GM12874 (cell line): ENCODE measurements around the gene PCGF2.

Experiments used
- TF ChIP-seq, protein P1 (sequence below): IDR thresholded peaks from 2 replicates; pipeline ENCODE4 v1.5.1; 2011; ENCODE audit warnings: low read depth, mild to moderate bottlenecking, control low read depth, low read length, moderate library complexity; ENCODE audit not compliant: insufficient read depth

Gene PCGF2

DNA sequence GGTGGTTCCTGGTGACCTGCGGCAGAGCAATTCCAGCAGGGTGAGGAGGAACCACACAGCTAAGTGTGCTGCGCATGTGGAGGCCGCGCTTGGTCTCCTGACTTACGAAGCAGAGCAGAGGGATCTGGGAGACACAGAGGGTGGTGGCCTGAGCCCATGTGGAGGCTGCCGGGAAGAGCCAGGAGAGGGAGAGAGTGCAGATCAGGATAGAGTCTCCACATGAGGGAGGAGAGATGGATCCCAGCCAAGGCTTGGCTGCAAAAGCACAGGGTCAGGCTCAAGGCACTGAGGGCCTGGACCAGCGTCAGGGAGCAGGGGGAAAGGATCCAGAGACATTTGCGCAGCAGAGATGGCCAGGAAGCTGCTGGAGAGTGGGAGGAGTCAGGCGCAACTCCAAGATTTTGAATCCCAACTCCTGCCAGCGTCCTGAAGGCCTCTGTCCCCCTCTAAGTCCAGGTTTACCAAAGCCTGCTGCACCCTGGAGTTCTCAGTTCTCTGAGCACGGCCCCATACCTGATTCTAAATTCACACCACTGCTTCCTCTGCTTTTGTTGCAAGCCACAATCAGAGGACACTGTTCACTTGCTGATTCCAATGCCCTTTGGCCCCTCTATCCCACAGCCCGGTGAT is 54.3 kb downstream of the PCGF2 start:
- TF ChIP-seq, protein P1, sequence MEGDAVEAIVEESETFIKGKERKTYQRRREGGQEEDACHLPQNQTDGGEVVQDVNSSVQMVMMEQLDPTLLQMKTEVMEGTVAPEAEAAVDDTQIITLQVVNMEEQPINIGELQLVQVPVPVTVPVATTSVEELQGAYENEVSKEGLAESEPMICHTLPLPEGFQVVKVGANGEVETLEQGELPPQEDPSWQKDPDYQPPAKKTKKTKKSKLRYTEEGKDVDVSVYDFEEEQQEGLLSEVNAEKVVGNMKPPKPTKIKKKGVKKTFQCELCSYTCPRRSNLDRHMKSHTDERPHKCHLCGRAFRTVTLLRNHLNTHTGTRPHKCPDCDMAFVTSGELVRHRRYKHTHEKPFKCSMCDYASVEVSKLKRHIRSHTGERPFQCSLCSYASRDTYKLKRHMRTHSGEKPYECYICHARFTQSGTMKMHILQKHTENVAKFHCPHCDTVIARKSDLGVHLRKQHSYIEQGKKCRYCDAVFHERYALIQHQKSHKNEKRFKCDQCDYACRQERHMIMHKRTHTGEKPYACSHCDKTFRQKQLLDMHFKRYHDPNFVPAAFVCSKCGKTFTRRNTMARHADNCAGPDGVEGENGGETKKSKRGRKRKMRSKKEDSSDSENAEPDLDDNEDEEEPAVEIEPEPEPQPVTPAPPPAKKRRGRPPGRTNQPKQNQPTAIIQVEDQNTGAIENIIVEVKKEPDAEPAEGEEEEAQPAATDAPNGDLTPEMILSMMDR = no peak

DNA sequence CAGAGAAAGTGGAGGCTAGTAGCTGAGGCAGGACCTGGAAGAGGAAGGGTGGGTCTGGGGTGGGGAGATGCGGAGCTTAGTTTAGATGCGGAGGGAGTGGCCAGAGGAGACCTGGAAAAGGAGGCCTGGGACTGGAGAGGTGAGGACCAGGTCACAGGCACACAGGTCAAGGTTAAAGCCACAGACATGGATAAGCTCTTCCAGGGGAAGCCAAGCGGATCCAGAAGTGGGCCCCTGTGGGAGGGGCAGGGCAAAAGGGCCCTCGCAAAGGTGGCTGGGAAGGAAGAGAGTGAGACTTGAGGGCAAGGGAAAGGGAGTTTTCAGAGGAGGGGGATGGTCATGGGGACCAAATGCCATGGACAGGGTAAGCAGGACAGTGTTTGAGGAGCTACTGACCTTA is 57.0 kb downstream of the PCGF2 start:
- TF ChIP-seq, protein P1 = no peak

DNA sequence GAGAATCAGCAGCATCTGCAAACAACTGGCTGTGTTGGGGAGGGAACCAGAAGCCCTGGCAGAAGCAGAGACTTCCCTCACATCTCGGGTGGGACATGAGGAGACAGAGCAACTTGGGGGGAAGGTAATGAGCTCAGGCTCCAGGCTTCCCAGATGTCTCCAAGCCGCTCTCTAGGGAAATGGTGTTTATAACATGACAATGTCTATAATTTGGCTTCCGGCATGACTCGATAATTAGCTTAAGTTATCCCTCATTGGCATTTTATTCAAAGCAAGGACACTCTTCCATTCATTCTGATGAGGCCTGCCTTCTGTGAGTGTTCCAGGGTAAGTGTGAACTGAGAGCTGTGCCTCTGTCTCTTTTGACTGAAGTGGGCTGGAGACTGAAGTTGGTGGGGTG is 57.8 kb downstream of the PCGF2 start:
- TF ChIP-seq, protein P1 = no peak

DNA sequence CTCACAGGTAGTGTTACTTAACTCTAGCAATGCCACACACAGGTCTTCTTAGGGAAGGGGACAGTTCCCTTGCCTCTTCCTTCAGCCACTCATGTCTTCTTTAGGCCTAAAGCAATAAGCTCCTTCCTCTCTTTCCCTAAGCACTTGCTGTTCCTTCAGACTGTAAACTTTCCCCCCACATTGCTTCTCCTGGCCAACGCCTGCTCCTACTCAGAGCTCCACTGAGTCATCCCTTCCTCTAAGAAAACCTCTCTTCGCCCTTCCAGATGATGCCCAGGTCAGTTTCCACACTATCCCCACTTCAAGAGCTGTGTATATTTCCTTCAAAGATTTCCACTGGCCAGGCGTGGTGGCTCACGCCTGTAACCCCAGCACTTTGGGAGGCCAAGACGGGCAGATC is 60.9 kb downstream of the PCGF2 start:
- TF ChIP-seq, protein P1 = no peak

DNA sequence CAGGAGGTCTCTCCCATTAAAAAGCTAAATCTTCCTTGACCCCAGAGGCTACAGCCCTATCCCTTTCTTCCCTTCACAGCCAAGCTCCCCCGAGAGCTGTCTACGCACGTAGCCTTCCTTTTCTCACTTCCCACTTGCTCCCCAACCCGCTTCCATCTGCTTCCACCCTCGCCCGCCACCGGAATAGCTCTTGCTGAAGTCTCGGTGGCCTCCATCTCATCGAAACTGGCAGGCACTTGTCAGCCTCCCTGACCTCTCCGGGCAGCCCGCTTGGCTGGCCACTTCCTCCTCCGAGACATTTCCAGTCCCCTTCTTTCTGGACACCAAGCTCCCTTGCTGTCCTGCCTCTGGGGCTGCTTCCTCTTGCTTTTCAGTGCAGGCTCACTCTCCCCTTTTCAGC is 62.6 kb downstream of the PCGF2 start:
- TF ChIP-seq, protein P1 = no peak
